ENCODE results near the gene ZMAT5.

- TF ChIP-seq POU6F1 (CRISPR knock-in tag; IDR thresholded peaks at IDR 0.05; ENCODE audit: borderline replicate concordance, low read depth) (no peak), PPARA (CRISPR knock-in tag; IDR thresholded peaks at IDR 0.05; ENCODE audit: borderline replicate concordance) (no peak)
Observed at GRCh38 chr22:29684244-29684643, 82.6 kb downstream of the ZMAT5 start.

Measured in SK-N-SH treated with all-trans-retinoic acid at 6 μM for 48 hours (cell line).